ENCODE results near the gene VPS13D.

The VPS13D gene

GRCh38 chr1:12359359-12360133 is 129.7 kb downstream of the VPS13D start:
- no peak for TF ChIP-seq CTCF (IDR thresholded peaks at IDR 0.05; ENCODE audit: insufficient read depth, low read depth, low read length, missing control alignments)
- H3K4me3 ChIP-seq (ENCODE audit: low read length) = no peak overlapping the region
- DNase-seq (ENCODE audit: low read depth) = no peak

GRCh38 chr1:12368646-12369045 is 138.8 kb downstream of the VPS13D start:
- DNase-seq (ENCODE audit: low read depth) = no peak
- TF ChIP-seq CTCF (IDR thresholded peaks at IDR 0.05; ENCODE audit: insufficient read depth, low read depth, low read length, missing control alignments) = no peak
- no peak overlapping the region for H3K4me3 ChIP-seq (ENCODE audit: low read length)

- no peak overlapping the region for H3K4me3 ChIP-seq (ENCODE audit: low read length)
- no peak for DNase-seq (ENCODE audit: low read depth)
- no peak for TF ChIP-seq CTCF (IDR thresholded peaks at IDR 0.05; ENCODE audit: insufficient read depth, low read depth, low read length, missing control alignments)
These were observed 139.4 kb downstream of the VPS13D start for GRCh38 chr1:12369258-12369657.

GRCh38 chr1:12370333-12370975 is 140.6 kb downstream of the VPS13D start:
- DNase-seq (ENCODE audit: low read depth) = no peak
- no peak for TF ChIP-seq CTCF (IDR thresholded peaks at IDR 0.05; ENCODE audit: insufficient read depth, low read depth, low read length, missing control alignments)
- no peak overlapping the region for H3K4me3 ChIP-seq (ENCODE audit: low read length)

GRCh38 chr1:12371053-12371452 is 141.2 kb downstream of the VPS13D start:
- DNase-seq (ENCODE audit: low read depth) = no peak
- H3K4me3 ChIP-seq (ENCODE audit: low read length) = no peak overlapping the region
- no peak for TF ChIP-seq CTCF (IDR thresholded peaks at IDR 0.05; ENCODE audit: insufficient read depth, low read depth, low read length, missing control alignments)

- no peak overlapping the region for H3K4me3 ChIP-seq (ENCODE audit: low read length)
- TF ChIP-seq CTCF (IDR thresholded peaks at IDR 0.05; ENCODE audit: insufficient read depth, low read depth, low read length, missing control alignments) = no peak
- no peak for DNase-seq (ENCODE audit: low read depth)
These were observed 142.3 kb downstream of the VPS13D start for GRCh38 chr1:12372180-12372579.
